ENCODE measurements around the gene PRH2.

DNA sequence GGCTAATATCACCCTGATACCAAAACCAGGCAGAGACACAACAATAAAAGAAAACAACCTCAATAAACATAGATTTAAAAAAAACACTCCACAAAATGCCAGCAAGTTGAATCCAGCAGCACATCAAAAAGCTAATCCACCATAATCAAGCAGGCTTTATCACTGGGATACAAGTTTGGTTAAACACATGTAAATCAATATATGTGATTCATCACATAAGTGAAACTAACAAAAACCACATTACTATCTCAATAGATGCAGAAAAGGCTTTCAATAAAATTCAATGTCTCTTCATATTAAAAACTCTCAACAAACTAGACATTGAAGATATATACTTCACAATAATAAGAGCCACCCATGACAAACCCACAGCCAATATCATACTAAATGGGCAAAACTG lies 27.0 kb downstream of the PRH2 start:
- no peak for TF ChIP-seq ZNF274 (IDR thresholded peaks at IDR 0.05; ENCODE audit: low read depth, low read length)
- no peak for TF ChIP-seq YY1 (IDR thresholded peaks at IDR 0.05; ENCODE audit: insufficient read depth, insufficient read length)
